HG03460 (cell line): ENCODE measurements around the gene FAM107A.

Source experiments
- ATAC-seq: cut with Tn5 transposase; IDR thresholded peaks from one replicate; pipeline ENCODE4 v1.9.1; 2021; ENCODE audit not compliant: unreplicated experiment

FAM107A gene

GRCh38 chr3:58568572-58569286 is 8.5 kb downstream of the FAM107A start:
- ATAC-seq, result no peak

GRCh38 chr3:58567251-58567515 is 10.0 kb downstream of the FAM107A start:
- no peak for ATAC-seq

- no peak for ATAC-seq
These were observed 10.6 kb downstream of the FAM107A start for GRCh38 chr3:58566398-58567250.

GRCh38 chr3:58565621-58566397 is 11.4 kb downstream of the FAM107A start:
- ATAC-seq, result no peak

GRCh38 chr3:58564456-58565160 is 12.6 kb downstream of the FAM107A start:
- ATAC-seq, result no peak

GRCh38 chr3:58564054-58564453 is 13.1 kb downstream of the FAM107A start:
- ATAC-seq, result no peak

- no peak for ATAC-seq
These were observed 13.7 kb downstream of the FAM107A start for GRCh38 chr3:58563386-58564035.

- no peak for ATAC-seq
These were observed 14.7 kb downstream of the FAM107A start for GRCh38 chr3:58562498-58562897.

GRCh38 chr3:58560771-58561311 is 16.4 kb downstream of the FAM107A start:
- ATAC-seq, result no peak

- no peak for ATAC-seq
These were observed 17.6 kb downstream of the FAM107A start for GRCh38 chr3:58559586-58559985.

- ATAC-seq, result no peak
These were observed 19.7 kb downstream of the FAM107A start for GRCh38 chr3:58557491-58557890.

- no peak for ATAC-seq
These were observed 20.4 kb downstream of the FAM107A start for GRCh38 chr3:58556761-58557221.

- no peak for ATAC-seq
These were observed 21.2 kb downstream of the FAM107A start for GRCh38 chr3:58556001-58556400.

- no peak for ATAC-seq
These were observed 22.0 kb downstream of the FAM107A start for GRCh38 chr3:58555203-58555602.

- ATAC-seq, result no peak
These were observed 24.2 kb downstream of the FAM107A start for GRCh38 chr3:58553003-58553402.

GRCh38 chr3:58551636-58552180 is 25.5 kb downstream of the FAM107A start:
- no peak for ATAC-seq

- ATAC-seq, result no peak
These were observed 32.6 kb downstream of the FAM107A start for GRCh38 chr3:58544541-58544940.

- ATAC-seq, result no peak
These were observed 36.9 kb downstream of the FAM107A start for GRCh38 chr3:58540176-58540858.

GRCh38 chr3:58539626-58540025 is 37.6 kb downstream of the FAM107A start:
- no peak for ATAC-seq
